Stimulated activated CD4-positive, alpha-beta T cell treated with anti-CD3 and anti-CD28 coated beads, Interleukin-12 subunit alpha, Interleukin-12 subunit beta, amount 100 ng/mL, for 24 hours (primary cell): ENCODE measurements around the gene ESR2.
"Not testable (repeated sequence)": the region's sequence is repeated elsewhere in the genome, so short reads cannot be mapped to it uniquely, and the experiment has no call there.

Source experiments
- DNase-seq, 2 experiments: peaks; one replicate each; pipeline ENCODE4 v3.0.0-alpha.2; 2020; ENCODE audit warnings: low read depth in 2 of 2

ESR2 gene

DNA sequence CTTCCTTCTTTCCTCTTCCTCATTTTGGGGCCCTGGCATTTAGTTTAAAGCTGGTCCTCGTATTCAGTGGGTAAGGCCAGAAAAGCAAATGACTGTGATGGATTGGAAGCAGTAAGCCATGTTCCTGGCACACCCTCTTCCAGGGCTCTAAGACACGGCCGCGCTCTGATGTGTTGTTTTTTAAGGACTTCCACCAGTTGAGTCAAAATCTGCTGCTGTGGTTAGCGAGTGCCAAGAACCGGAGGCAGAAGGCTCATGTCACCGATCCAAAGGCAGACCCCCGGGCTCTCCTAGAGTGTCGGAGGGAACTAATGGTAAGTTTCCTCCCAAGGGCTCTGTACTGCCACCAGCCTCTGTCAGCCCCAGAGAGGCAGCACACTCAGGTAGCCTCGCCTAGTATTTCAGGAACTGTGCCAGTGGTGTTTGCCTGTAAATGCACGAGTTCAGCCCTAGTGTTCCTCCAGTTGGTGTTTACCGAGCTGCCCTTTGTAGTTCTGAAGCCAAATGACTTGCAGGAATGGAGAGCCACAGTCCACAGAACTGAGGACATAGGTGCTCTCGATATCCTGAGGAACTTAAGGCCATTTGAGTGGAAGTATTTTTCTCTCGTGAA, 72.7 kb downstream of the ESR2 start:
- no peak for DNase-seq

GRCh38 chr14:64220466-64220865, 73.7 kb downstream of the ESR2 start:
- DNase-seq: no peak

DNA sequence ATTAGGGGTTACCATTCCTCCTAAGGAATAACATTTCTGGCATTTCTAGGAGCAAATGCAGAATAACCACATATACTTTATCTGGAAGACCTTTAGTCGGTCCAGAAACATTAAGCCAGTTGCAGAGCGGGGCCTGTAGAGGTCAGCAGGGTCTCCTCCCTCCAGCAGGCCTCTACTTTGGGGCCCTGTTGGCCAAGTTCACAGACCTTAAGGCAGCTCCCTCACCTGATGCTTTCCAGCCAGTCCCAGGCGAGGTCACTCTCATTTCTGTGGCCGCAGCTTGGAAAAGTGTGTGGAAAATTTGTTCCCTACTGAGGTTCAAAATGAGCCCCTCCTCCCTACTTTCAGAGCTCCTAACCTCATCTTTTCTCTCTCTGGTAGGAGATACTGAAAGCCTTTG, 74.1 kb downstream of the ESR2 start:
- DNase-seq: no peak

DNA sequence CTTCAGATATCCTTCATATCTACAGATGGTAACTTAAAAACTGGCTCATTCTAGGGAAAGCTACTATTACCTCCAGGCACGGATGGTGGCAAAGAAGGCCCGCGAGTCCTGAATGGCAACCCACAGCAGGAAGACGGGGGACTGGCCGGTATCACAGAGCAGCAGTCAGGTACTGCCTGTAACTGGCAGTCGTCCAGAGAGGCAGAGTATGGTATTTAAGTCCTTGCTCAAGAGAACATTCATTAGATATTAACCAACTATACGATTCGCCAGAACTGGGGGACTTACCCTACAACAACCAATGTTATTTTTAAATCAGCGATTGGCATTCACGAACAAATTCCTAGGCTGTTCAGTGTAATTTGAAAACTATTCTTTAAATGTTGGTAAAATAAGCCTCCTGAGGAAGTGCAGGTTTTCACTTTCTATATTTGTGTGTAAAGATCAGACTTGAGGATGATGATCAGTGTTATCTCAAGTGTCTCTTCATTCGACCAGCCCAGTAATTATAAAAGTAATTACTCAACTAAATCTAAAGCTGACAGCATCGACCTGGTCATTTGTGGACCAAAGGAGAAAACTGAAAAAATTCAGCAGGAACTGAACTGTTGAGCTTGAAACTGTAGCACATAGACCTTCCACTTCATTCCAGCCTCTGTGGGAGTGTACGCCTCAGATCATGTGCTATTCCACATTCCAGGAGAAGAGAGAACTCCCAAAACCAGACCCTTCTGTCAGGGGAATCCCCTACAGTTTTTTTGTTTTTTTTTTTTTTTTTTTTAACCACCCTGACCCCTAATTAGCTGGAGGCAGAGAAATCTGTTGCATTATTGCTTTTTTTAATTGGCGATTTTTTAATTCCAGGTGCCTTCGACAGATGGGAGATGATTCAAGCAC, 75.6 kb downstream of the ESR2 start:
- DNase-seq: no peak

GRCh38 chr14:64217834-64218233, 76.3 kb downstream of the ESR2 start:
- DNase-seq: no peak

DNA sequence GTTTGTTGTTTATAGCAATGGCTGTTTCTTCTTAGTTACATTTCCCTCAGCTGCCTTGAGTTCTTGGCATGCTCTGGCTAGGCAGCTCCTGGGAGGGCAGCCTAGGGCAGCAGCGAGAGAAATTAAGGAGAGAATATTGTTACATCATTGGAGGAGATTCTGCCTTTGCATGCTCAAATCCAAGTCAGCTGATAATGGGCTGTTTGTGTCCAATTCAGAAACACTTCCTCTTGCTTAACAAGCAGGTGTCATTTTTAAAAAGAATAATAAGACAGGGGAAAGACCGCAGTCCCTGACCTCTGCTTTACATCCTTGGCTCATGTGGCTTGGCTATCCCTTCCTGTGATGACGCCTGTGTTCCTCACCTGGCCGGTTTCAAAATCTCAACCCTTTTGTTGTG, 76.9 kb downstream of the ESR2 start:
- no peak for DNase-seq

DNA sequence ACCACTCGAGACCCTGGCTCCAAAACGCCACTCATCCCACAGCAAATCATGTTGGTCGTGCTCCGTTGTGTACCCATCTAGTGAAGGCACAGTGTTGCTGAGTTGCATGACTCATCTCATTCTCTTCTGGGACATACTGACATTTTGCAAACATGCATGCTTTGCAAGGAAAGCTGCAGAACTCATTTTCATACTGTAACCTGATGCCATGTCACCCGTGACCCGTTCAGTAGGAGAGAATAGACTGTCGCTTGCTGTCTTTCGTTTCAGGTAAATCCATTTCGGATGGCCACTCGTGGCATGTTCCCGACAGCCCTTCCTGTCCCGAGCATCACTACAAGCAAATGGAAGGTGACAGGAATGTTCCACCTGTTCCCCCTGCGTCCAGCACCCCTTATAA, 78.2 kb downstream of the ESR2 start:
- DNase-seq: no peak

- no peak for DNase-seq
These were observed 78.9 kb downstream of the ESR2 start for GRCh38 chr14:64215274-64215673.

- DNase-seq: no peak
These were observed 80.2 kb downstream of the ESR2 start for GRCh38 chr14:64213853-64214570.

- no peak for DNase-seq
These were observed 81.1 kb downstream of the ESR2 start for GRCh38 chr14:64213086-64213485.

DNA sequence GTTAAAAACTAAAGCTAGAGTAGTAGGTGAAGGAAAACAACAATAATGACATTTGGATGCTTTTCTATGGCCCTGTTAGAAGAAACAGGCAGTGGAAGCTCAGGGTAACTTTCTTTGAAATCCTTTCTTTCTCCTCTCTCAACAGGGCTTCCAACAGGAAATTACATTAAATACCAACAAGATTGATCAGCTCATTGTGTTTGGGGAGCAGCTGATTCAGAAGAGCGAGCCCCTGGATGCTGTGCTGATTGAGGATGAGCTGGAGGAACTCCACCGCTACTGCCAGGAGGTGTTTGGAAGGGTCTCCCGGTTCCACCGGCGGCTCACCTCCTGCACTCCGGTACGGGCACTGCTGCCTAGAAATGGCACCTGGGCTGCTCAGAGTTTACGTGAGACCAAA, 81.5 kb downstream of the ESR2 start:
- no peak for DNase-seq

- not testable (repeated sequence) for DNase-seq
These were observed 83.3 kb downstream of the ESR2 start for GRCh38 chr14:64210912-64211311.

GRCh38 chr14:64210216-64210615, 84.0 kb downstream of the ESR2 start:
- no peak for DNase-seq

GRCh38 chr14:64209444-64210131, 84.6 kb downstream of the ESR2 start:
- DNase-seq: no peak

GRCh38 chr14:64208981-64209380, 85.2 kb downstream of the ESR2 start:
- no peak for DNase-seq

- no peak for DNase-seq
These were observed 85.9 kb downstream of the ESR2 start for GRCh38 chr14:64208261-64208660.

- DNase-seq: no peak
These were observed 90.7 kb downstream of the ESR2 start for GRCh38 chr14:64203366-64204006.

- DNase-seq: no peak
These were observed 91.5 kb downstream of the ESR2 start for GRCh38 chr14:64202716-64203115.

- no peak for DNase-seq
These were observed 92.1 kb downstream of the ESR2 start for GRCh38 chr14:64201921-64202545.

GRCh38 chr14:64201296-64201695, 92.9 kb downstream of the ESR2 start:
- DNase-seq: no peak

DNA sequence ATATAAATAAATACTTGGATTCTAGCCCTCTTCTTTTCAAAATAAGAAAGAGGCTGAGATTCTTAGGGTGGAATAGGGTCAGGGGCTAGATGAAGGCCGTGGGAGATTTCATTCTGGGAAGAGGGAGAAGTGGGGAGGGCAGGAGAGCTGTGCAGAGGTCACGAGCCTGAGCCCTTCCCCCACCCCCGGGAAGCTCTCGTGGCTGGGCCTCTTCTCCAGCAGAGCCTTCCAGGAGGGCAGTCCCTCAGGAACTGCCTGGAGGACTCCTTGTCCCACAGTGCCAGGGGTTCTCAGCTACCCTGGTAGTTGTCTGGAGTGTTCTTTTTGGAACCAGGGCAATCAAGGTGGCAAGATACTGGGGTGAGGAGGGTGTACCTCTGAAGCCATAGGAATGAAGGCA, 94.0 kb downstream of the ESR2 start:
- no peak for DNase-seq
